ELF-1 (cell line): ENCODE results near the gene RPP25L.
A peak's percentile ranks its signal among the peaks of the same experiment; 100 is the strongest.

Experiments used
- DNase-seq: peaks from one replicate; pipeline ENCODE4 v3.0.0-alpha.2; 2016; ENCODE audit warnings: low read depth, low spot score

RPP25L gene

DNA sequence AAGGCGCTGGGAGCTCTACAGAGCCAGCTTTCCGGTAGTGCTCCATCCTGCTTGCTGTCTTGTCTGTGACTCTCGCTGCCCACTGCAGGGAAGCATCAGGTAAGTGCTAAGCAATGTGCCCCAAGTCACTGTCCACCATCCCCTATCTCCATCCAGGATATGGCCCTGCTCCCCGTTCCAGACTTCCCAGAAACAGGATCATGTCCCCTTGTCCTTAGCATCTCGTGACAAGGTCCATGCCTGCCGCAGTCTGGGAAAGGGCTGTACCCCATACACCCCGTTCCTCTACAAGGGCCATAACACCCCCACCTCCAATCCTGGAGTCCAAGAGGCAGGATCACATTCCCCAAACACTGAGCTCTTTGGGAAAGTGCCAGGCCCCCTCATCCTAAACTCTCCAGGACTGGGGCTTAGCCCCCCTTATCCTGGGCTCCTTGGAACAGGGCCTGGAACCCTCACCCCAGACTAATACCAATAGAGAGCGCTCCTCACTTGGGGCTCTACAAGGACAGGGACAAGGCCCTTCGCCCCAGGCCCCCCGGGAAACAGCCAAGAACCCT, 566 bp downstream of the RPP25L start:
- no peak for DNase-seq

DNA sequence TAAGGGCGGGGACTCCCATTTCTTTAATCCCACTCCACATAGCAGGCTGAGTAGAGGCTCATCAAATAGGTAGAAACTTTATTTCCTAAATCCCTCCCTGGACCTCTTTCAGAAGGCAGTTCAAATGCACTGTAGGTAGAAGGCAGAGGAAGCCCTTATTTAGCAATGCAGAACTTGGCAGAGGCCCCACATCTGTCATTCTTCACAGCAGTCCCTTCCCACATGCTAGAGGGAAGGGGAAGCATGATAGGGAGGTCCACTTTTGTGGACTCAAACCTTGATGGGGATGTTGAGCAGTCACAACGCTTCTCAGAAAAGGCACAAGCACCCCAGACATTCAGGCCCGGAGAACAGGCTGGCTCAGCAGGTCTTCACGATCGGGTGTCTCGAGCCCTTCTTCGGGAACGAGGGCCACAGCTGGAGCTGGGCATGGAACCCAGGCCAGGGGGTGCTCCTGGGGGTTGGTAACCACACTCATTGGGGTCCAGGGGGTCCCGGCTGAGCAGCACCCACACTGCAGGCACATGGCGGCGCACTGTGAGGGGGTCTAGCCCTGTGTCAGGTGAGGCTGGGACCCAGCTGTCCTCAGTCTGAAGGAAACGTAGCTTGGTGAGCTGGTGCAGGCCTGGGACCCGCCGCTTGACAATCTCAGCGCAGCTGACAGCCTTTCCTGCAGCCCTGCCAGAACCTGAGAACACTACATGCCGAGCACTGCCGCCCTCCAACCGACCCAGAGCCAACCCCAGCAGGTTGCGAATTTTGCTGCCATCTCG, 1.3 kb downstream of the RPP25L start:
- DNase-seq, result no peak

DNA sequence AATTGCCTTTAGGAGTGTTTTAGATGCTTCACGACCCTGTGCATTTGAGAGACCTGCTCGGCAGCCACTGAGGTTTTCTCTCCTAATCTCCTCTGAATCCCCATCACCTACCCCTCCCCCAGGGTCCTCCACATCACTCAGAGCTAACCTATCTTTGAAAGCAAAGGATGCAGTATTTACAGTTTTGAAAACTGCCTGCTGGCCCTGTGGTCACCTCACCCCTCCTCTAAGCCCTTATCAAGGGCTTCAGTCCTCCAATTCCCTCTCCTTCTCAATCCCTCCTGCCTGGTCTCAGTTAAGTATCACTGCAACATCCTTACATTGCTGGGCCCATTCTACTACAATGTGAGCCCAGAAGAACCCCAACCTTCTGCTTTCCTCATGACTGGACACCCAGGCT, 4.6 kb downstream of the RPP25L start:
- DNase-seq, result no peak

DNA sequence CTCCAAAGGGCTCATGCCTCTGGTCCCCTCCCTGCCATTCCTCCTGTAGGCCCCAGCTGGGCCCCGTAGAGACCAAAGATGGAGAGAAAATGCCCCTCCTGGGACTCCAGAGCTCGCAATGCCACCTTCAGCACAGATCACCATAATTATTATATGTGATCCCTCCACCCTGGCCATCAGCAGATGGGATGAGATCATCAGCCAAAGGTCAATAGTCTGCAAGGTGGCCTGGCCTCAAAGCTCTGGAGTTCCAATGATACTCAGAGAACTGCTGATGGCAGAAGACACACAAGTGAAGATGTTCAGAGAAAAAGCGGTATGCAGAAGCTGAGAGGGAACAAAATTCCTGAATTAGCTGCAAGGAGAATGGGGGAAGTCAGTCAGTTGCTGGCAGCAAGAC, 5.0 kb downstream of the RPP25L start:
- DNase-seq, result no peak

DNA sequence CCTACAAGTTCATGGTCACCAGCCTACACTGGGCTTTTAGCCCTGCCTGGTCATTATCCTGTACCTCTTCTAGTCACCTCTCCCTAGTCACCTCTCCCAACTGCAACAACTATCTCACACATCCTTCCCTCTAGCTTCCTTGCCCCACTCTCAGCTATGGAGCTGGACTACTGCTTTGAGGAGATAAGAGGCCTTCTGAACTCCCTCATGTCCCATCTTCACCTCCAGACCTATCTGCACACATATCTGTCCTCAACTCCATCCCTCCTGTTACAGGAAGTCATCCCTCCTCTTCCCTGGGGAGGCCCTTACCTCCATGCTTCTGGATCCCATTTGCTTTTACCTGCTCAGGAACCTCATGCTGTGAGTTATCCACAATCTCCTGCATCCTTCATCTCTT, 5.7 kb downstream of the RPP25L start:
- DNase-seq, result no peak

DNA sequence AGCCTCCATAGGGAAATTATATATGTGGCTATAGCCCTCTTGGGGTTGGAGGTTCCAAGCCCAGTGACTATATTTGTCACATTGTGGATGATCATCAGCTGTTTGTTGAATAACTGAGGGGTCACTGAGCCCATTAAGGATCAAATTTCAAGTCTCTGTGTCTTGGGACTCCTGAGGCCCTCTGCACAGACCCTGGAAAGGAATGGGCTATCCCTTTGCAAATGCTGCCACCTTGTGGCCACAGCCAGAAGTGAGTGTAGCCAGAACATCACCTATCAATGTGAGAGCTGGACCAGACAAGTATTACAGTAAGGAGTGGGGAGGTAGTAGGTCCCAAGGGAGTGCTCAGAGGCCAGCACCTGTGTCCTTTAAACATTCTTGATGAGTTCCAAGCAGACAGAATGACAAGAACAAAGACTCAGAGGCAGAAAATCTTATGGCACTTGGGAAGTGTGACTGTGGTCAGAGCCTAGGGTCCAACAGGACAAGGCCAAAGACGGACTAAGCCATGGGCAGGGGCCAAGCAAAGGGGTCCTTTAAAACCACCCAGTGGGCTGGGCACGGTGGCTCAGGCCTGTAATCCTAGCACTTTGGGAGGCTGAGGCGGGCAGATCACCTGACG, 8.2 kb downstream of the RPP25L start:
- DNase-seq, result peak; percentile 87

DNA sequence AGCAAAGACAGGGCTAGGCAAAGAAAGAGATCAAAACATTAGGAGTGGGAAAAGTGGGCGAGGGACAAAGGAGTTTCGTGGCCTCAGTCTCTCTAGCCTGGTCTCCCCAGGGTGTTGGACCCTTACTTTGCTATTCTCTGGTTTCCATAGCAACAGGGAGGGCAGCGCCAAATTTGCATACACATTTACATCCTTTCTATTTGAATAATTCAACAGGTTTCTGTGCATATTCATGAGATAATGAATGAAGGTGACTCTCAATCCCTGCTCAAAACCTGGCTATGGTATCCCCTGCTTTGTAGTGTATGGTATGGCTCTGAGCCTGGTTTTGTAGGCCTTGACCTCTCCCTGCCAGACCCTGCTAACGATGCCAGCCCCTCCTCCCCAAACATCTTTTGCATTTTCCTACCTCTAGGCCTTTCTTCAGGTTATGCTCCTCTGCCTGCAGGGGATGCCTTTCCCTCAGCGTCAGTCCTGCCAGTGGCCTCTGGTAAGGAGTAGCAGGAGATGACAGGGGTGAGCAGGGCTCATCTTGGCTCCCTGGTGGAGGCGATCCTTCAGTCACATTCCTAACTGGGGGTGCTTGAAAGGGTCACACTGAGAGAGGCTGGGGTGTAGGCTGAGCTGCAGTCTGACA, 9.8 kb downstream of the RPP25L start:
- no peak for DNase-seq

DNA sequence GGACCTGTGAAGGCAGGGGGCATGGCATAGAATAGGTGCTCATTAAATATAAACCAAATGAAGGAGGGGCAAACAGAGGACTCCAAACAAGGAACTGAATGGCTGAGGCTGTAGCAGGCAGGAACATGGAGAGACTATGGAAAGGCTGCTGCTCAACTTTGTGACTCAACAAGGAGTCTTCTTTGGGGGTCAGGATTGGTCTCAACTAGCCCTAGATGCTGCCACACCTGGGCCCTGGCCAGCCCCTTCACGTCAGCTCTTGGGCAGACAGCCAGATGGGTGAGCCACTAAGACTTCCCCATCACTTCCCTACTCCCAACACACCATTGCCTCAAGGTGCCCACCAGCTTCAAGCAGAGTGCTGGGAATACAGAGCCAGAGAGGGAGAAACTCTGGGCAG, 11.0 kb downstream of the RPP25L start:
- DNase-seq, result no peak

DNA sequence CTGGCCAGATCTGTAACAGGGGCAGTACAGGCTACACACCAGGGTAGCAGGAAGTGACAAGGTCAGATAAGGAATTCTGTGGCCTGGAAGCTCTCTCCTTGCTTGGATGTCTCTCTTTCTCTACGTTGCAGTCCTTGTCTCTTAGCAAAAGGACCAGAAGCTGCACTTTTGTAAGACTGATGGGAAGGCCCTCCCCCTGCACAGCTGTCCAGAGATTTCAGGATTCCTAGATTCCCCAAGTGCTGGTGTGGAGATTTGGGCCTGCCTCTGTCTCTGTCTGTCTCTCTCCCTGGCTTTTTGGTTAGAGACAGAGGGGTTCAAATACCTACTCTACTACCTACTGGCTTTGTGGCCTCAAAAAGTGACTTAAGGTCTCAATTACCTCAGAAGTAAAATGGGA, 12.4 kb downstream of the RPP25L start:
- DNase-seq, result no peak

DNA sequence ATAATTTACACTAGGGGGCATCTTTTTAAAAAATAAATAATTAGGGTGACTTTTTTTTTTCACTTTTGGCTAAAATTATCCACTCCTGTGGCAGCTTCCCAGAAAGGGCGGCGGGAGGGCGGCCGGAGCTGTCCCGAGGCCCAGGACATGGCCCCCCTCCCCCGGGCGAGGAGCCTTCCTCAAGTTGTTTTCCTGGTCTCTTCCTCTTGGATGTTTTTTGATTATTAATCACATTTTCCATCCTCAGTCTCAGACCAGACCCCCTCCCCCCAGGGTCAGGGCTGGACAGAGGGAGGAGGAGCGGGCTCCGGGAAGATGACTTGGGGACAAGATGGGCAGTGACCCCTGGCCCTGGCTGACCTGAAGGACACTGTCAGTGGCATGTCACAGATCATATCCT, 17.7 kb downstream of the RPP25L start:
- no peak for DNase-seq

DNA sequence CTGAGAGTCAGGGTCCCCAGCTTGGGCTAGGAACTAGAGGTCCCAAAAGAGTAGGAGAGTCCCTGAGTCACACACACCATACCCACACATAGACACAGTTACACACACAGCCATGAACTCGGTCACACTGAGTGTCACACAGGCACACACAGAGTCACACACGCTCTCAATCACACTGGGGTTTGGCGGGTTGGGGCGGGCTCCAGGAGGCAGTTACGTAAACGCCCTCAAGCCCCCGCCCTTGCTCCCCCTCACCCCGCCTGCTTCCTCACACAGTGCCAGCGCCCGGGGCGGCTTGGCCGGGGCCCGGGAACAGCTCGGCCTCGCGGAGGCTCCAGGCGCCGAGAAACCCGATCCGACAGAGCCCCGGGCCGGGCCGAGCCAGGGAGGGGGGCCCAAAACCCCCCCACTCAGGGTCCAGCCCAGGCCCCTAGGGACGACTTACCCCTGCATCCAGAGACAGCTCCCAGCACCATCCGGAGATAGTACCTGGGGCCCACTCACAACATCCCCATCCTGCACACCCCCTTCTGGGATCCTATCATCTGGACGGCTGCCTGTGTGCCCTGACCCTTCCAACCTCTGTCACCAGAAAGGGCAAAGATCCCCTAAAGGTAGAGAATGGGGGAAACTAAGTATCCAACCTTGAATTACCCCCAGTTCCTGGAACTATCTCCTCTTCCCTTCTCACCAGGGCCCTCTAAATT, 18.8 kb downstream of the RPP25L start:
- DNase-seq, result peak; percentile 84

DNA sequence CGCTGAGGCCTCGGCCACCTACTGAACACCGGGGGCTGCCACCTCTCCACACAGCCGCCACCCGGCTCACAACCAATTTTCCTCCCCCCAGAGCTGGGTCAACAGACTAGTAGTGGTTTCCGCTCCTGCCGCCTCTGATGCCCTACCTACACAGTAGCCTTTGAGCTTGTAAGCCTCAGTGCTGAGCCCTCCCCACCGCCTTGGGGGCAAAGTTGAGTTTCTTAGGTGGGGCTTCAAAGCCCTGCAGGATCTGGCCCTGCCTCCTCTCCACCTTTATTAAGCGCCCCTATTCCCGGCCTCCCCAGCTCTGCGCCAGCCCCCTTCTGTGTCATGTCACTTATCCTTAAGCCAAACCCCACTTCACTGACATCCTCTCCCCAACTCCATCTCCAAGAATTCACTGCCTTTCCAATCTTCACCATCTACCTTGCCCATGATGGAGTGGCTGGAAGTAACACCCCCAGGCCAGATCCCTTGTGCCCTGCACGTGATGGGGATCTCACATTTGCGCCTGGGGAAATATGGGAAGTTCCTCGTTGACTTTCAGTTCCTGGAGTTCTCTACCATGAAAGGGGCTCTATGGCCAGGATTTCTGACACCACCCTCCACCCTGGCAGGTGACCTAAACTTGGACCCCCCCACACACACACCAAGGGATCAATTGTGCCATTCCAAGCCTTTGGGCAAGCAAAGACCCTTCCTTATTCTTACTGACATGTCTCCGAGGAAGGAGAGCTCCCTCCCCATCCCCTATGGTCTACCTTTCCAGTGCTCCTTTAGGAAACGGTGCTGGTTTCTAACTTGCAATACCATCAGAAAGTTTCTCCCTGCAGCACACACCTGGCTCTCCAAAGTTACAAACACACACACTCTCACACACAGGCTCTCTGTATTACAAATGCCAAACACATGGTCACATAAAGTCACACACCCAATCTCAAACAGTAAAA, 19.7 kb downstream of the RPP25L start:
- DNase-seq, result no peak

DNA sequence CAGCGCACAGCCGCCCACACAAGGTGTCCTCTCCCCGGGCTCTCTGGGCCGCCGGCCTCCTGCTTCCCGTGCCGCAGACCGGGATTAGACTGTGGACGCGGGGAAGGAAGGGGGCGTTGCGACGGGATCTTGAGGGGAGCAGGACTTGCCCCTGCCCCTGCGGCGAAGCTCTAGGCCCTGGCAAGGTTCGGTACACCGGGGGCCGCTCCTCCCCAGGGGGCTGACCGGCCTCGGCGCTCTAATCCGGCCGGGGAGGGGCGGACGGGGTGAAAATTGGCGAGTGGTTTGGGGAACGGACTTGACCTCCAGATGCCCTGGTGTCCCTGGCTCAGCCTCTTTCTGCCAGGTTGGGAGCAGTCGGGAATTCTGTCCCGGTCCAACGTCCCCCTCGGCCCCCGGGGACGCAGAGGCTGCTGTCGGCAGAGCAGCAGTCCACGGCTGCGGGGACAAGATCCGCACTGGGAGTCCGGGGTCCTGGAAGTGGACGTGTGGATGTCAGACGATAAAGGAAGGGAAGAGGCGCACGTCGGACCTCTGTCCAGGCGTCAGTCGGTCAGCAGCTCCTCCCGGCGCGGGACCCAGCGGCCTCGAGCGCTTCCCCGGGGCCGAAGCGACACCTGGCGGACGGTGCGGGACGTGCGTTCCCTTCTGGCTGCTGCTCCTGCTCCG, 20.5 kb downstream of the RPP25L start:
- peak; percentile 95 for DNase-seq

DNA sequence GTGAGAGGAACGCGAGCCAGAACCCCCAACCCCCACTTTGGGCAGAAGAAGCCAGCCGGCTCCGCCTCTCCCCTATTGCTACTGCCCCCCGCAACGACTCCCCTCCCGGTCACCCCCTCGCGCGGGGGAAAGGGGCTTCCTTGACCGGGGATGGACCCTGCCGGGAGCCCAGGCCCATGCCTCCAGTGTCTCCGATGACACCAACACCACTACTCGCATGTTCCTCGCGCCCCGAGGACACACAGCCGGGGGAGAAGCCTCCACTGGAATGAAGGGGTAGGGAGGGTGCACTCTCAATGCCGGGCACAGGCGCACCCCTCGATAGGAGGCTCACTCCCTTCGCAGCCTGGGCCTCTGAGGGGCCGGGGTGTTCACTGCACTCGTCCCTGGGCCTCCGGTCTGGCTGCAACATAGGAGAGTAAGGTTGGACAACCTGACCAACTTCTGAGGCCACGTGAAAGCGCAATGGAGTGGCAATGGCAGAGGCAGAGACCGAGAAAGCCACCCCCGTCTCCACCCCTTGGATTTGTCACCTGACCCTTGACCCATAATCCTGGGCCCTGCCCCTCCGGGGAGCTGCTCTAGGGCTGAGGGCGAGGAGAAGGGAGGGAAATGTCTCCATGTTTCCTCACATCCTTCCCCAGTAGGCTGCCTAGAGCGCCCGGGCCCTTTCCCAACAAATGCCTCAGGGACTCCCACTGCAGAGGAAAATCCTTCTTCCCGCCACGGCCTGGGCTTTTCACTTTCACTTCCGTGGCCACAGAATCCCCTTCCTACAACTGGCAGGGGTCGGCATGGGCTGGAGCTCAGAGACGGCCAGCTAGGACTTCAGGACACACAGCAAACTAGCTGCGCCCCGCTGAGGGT, 21.3 kb downstream of the RPP25L start:
- DNase-seq, result peak; percentile 44

DNA sequence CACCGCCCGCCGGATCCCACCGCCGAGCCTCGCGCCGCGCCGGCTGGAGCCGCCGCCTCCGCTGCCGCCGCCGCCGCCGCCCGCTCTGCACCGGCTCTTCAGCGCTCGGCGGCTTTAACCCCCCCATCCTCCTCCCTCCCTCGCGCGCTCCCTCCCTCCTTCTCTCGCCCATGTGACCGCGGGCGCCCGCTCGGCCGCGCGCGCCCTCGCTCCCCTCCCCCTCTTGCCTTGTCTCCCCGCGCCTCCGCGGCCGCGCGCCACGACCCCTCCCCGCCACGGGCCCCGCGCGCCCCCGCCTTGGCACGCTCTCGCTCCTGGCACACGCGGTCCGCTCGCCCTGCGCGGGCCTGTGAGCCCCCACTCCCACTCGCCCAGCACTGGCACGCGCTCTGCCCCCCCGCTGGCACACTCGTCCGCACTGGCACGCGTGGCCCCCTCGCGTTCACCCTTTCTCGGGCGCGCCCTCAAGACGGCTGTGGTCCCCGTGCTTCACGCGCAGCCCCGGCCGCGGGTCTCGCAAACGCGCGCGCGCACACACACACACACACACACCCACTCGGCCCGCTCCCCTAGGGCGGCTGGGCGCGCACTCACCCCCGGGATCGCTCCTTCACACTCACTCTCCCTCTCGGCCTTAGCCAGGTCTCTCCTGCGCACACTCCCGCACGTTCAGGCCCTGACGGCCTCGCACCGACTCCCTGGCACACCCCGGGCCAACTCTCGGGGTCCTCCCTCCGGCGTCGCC, 22.1 kb downstream of the RPP25L start, which contains the start of gene CNTFR:
TSS of gene CNTFR (minus strand) at position 89 of the 745 bp plus-strand sequence. CDS start 20,743 bp downstream, outside the sequence.
- DNase-seq, result peak; percentile 36

DNA sequence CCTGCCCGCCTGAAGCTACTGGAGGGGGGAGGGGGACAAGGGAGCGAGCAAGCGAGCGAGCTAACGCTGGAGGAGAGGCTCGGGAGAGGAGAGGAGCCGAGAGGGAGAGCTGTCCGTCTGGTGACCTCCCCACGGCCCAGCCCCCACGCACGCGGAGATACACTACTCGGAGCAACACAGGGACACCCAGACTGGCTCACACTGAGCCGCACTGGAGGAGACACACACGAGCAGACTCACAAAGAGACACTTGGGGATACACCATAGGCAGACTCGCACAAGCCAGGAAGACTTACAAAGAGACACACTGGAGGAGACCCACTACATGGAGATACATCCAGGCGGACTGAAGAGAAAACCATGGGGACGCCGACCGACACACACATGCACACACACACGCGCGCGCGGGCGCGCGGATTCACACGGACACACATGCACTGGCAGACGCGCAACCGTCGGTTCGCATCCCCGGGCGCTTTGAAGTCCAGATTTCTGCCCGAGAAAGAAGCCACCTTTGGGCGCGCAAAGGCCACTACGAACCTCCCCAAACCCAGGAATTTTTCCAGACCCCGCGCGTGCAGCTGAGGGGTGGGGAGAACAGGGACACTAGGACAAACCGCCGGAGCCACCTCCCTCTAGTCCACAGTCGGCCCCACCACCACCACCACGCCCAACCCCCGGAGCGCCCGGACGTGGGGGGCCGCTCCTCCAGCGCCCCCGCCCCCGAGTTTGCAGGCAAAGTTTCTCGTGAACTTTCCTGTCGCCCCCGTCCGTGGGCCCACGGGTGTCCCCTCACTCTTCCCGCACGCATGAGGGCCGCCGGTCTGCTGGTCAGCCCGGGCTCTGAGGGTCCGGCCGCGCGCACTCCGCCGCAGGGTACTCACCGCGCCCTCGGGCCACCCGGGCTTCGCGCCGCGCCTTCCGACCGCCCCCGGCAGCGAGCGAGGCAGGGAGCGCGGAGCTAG, 22.9 kb downstream of the RPP25L start:
- peak; percentile 53 for DNase-seq

DNA sequence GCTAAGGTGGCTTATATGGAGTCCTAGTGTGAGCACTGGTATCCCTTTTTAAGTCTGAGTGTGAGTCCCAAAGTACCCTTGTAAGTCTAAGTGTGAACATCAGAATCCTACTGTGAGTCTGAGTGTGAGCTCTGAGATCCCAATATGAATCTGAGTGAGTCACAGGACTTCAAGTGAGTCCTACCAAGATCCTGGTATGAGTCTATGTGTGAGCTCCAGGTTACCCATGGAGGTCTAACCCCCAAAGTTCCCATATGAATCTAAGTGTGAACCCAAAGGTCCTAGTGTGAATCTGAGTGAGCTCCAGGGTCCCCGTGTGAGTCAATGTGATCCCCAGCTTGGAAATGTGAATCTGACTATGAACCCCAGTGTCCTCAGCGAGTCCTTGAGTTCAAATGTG, 24.6 kb downstream of the RPP25L start:
- DNase-seq, result no peak
